GM19193 (cell line): ENCODE results near the gene NRROS.
A peak's percentile ranks its signal among the peaks of the same experiment; 100 is the strongest.

Source experiments
- POLR2A ChIP-seq: IDR thresholded peaks from 4 replicates; pipeline ENCODE4 v1.6.1; 2011; ENCODE audit not compliant: insufficient read depth, insufficient read length; ENCODE audit errors: extremely low read depth

The NRROS gene

DNA sequence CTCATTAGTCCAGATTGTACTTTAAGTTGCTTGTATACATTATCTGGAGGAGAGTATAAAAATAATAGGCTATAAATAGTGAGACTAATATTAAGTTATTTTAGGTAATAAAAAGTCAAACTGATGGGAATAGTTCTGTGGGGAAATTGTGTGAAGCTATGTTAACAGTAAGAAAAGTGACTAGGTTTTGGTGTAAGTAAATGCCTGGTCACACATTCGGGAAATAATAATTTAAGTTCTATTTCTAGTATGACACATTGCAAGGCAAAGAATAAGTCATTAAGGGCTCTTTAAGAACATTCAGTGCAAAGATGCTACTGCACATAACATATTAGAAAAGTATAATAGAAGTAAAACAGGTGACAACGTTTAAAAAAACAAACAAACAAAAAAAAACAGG is 18.8 kb upstream of the NRROS start:
- TF ChIP-seq POLR2A: no peak

DNA sequence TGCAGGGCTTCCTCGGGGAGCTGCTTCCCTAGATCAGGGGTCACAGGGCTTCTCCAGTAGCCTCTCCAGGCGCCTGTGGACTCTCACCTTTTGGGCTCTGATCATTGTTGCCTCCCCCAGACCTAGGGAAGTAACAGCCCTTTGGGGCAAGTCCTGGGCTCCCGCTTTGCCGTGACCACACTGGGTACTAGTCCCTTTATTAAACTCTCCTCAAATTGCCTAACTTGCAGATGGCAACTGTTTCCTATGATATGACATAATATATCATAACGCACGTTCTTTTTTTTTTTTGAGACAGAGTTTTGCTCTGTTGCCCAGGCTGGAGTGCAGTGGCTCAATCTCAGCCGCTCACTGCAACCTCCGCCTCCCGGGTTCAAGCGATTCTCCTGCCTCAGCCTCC is 17.9 kb upstream of the NRROS start:
- TF ChIP-seq POLR2A: no peak

DNA sequence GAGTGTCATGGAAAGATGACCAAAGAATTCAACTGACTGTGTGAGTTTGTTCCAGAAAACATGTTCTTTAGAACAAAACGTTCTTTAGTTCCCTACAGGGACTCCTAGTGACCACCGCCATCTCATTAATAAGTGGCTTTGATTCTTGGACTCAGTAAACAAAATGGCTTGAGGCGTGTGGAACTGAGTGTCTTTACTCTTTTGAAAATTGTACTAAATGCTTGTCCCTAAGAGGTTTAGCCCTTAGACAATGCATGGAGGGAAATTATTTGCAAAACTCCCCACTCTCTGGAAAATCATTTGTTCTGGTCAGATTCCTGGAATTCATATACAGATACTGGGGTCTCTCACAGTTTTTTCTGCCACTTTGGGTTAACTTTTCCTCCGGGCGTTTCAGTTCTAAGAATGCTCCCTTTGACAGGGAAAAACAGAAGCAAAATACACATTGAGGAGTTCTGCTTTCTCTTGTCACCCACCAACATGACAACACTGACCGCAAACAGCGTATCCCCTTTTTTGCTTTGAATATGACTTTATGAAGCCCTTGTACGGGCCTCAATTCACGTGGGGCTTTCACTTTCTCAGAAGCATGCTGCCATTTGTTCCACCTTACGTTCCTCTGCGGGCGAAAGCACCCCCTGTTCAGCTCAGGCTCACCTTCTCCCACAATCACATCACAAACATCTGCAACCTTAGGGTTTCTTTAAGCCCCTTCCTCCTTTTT is 15.3 kb upstream of the NRROS start:
- TF ChIP-seq POLR2A: no peak

DNA sequence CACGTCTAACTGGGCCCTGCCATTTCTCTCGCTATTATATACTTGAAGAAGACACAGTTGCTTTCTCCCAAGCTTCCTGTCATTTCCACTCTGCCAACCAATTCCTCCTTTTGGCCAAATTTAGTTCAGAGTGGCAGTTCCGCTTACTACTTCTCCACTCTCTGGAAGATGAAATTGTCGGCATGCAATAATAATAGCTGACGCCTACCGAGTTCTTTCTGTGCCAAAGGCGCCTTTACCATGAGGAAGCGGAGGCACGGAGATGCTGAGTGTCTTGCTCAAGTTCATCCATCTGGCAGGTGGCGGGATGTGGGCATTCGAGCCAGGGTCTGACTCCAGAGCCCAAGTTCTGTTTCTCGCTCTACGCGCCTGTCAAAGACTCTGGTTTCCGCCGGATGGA is 14.6 kb upstream of the NRROS start:
- no peak for TF ChIP-seq POLR2A

DNA sequence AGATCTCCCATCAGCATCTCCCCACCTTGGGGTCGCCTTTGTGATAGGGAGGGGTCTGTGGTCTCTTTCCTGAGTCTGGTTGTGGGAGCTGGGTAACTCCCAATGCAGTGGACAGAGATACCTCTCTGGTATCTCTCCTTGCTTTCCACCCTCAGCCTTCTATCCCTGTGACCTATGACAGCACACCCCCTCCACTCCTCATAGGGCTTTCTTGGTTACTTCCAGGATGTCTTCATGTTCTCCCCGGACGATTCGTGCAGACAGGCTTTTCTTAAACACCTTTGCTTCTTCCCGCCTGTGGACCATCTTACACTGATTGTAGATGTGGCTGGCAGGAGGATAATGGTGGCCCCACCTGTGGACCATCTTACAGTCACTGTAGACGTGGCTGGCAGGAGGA is 14.2 kb upstream of the NRROS start:
- TF ChIP-seq POLR2A: no peak

DNA sequence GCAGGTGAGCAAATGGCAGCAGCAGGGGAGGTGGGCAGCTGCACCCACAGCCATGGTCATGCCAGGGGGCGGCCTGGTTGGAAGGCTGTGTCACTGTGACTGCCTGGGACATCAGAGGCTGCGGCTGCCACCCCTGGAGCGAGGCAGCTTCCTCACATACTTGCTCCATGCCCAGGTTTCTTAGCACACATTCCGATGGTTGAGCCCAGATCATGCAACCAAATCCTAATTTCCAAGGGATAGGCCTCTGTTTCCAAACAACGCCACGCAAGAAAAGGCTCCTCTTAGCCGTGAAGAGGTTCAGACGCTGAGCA is 11.6 kb upstream of the NRROS start:
- TF ChIP-seq POLR2A: no peak

DNA sequence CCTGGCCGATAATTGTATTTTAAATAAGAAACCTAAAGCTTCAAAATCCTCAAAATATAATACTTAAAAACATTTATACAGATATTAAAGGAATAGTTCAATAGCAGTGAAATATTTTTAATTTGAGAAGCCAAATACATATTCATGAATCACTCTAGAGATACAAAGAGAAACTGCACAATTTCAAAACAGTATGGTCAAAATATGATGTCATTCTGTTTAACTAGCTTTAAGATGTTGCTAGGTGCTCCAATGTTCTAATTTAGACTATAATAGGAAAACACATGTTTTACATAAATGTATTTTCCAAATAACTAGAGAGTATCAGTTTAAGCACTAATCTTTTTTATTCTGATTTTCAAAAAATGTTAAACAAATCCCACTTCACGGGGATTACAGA is 10.3 kb upstream of the NRROS start:
- no peak for TF ChIP-seq POLR2A

DNA sequence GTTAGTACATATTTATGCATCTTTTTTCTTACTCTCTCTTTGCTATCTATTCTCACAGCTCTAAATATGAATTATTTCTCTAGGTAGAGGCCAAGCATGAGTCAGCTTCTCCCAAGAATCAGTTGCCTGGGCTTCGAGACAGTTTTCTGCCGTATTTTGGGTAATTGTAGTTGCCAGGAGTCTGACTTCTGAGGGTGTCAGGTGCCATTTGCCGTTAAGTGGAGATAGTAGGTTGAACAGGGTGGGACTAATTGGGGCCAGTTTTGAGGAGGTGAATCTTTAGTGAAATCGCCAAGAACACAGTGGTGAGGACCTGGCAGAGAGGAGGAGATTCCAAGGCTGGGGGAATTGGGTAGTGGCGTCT is 7.8 kb upstream of the NRROS start:
- no peak for TF ChIP-seq POLR2A

DNA sequence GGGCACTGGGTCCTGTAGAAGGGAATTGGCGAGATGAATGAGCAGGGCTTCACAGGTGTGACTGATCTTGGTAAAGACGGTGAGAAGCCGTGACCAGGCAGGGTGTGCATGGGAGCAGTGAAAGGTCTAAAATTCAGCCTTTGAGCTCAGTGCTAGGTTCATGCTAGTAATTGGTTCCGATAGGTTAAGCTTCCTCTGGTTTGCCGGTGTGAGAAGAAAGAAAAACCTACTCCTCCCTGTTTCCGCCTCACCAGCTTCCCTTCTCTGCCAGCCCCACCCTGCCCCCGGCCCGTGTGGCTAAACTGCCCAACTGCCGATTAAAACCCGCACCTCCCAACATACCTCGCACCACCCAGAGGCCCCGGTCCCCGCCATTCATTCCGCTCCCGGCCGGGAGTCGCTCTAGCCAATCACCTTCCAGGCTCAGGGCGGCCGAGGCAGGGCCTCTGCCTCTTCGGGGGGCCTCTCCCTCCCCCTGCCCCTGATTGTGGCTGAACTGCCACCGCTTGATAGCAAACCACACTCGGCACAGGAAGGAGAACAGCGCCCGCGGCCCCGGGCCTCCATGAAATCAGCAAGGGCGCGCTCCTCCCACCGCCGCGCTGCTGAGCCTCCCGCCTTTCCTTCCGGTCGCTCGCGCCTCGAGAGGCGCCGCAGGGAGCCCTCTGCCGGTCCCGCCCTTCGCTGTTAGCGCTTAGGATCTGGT is 7.3 kb upstream of the NRROS start:
- peak; percentile 81 for TF ChIP-seq POLR2A

DNA sequence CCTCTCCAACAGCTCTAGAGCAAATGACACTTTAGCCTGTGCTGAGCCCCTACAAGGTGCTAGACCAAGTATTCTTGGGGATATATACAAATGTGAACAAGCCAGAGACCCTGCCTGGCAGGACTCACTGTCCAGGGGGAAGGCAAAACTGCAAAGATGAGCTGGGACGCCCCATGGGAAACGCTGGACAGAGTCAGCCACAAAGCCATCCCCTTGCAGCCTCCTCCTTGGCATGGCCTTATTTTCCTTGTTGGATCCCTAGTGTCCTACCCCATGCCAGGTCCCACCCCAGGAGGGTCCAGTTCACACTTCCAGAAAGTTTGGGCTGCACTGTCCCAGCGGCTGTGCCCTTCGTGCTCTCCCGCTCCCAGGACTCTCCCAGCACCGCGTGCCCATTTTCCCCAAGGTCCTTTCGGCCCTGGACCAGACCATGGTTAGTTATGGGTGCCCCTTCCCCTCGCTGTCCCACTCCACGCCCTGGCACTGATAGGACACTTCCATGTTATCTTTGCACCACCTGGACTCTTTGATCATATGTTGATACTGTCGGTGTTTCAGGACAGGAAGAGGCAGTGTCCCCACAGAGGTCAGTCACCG is 5.8 kb upstream of the NRROS start:
- peak; percentile 59 for TF ChIP-seq POLR2A

DNA sequence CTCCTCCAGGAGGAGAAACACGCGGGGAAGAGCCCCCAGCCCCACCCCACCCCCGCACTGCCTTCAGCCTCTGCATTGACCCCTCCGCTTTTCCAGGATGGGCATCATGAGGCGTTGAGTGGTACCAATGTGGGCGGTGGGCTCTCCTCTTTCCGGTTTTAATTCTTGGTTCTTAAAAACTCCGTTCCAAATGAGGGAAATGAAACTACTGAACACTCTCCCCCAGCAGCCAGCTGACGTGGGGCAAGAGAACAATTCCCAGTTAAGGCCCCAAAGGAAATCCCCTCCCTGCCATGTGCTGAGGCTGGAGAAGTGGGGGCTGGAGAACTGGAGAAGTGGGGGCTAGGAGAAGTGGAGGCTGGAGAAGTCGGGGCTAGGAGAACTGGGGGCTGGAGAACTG is 5.3 kb upstream of the NRROS start:
- no peak for TF ChIP-seq POLR2A

DNA sequence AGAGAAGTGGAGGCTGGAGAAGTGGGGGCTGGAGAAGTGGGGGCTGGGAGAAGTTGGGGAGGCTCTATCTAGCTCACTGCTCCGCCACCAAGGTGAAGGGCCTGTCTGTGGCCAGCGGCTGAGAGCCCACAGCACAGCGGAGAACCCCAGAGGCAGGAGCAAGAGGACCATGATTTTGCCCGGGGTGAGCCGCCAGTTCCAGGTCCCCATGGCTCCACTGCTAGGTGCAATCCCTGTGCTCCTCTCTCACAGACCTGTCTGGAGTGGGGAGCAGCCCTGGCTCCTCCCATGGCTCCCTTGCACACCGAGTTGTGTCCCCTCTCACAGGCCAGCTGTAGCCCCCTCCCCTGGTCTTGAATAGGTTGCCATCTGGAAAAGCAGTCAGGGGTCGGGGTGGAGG is 4.7 kb upstream of the NRROS start:
- TF ChIP-seq POLR2A: no peak

DNA sequence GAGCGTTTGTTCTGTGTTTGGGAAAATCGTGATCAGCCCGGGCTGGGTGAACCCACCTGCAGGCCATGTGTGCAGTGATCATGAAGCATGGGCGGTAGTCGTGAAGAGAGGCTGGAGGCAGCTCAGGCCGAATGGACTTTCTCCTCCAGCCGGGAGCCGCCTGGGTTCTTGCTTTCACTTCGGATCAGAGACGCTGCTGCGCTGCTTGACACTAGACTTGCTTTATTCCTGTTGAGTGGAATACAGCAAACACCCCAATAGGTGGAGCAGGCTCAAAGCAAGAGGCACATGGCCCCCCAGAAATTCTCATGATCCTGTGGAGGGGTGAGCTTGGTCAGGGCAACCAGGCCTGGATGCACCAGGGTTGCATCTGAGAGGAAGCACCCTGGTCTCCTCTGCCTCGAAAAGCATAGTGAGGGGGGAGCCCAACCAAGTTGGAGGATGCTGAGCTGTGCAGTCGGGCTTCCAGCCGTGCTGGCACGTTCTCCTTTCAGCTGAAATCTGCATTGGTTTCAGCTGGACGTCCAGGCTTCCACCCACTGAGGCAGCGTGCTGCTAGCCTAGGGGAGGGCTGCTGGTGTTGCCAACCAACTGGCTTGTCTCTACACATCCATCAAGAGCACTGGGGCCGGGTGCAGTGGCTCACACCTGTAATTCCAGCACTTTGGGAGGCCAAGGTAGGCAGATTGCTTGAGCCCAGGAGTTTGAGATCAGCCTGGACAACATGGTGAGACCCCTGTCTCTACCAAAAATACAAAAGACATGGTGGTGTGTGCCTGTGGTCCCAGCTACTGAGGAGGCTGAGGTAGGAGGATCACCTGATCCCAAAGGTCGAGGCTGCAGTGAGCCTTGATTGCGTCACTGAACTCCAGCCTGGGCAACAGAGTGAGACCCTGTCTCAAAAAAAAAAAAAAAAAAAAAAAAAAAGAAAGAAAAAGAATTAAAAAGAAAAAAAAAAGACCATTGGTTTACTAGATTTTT is 2.8 kb upstream of the NRROS start:
- TF ChIP-seq POLR2A: no peak

DNA sequence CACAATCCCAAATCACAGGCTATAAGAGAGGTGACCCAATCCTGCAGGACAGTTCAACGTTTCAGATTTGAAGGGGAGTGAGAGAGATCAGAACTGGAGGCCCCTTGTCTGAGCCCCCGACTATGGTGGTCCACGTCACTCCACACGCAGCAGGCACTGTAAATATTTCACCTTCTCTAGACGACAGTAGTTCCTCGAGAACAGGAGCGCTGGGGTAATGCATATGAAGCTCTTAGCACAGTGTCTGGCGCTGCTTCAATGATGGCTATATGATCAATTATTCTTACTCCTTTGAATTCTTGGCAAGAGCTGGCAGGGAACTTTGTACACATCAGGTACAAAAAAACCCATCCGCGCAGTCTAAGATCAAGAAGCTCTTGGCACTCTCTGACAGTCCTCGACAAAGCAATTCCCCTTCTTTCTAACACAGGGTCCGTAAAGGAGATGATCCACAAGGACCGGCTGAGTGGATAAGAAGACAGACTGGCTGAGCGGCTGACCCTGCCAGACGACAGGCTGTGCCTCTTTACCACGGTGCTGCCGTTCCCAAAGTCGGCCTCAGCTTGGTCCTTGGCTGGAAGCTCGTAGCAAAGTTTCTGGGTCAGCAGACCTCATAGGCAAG is 522 bp upstream of the NRROS start:
- TF ChIP-seq POLR2A: no peak
